K562 (cell line): ENCODE results near the gene TREM2. TPM values are rescaled to one million over a fixed set of nuclear protein-coding genes. Genes with fewer than 3 reads are reported as not detected.

Experiments
- ATAC-seq: fragments of 200-7000 bp; cut with Tn5 transposase; 3 replicates; pipeline ENCODE4 v1.9.1; 2020; ENCODE audit warnings: moderate library complexity
- BruUV-seq: library from RNA; stranded (reverse); fragments of 400-500 nt; replicated peaks from 2 replicates; lab custom pipeline; 2021; lab: Mats Ljungman, UMichigan
- CTCF ChIA-PET: fragments of 300-600 bp; formaldehyde crosslinking; extraction: SDS; loops from one replicate; lab custom pipeline; 2021; ENCODE audit warnings: low intra/inter-chr PET ratio; lab: Yijun Ruan, JAX
- POLR2A ChIA-PET: fragments of 300-600, 350-650 bp; sonication (Branson Sonifier 250); formaldehyde crosslinking; extraction: SDS; loops from one replicate; lab custom pipeline; 2021; ENCODE audit warnings: antibody characterized with exemption, inconsistent platforms; lab: Yijun Ruan, JAX
- DNase-seq, 4 experiments: peaks; one replicate each; pipeline versions ENCODE4 v3.0.0 to v3.0.0-alpha.2; 2011 to 2018; ENCODE audit warnings: low spot score in 3 of 4, mixed read lengths in 3 of 4; ENCODE audit errors: extremely low read depth in 1 of 4
- FAIRE-seq: peaks from 2 replicates; lab custom pipeline; 2011; peaks lifted over from hg19 to GRCh38; lab: Jason Lieb, UNC
- H2AFZ ChIP-seq: 2 replicates; pipeline ENCODE4 v1.6.0; 2011; ENCODE audit warnings: low read depth, low read length, control low read depth, inconsistent platforms
- H3K27ac ChIP-seq: fragments of 200-600 bp; 3 replicates; pipeline ENCODE4 v1.8.0; 2011; ENCODE audit warnings: low read depth, mild to moderate bottlenecking, control low read depth, inconsistent platforms, low read length, moderate library complexity, mixed read lengths; ENCODE audit errors: extremely low read depth
- H3K27me3 ChIP-seq, 2 experiments: fragments of 300-600 bp in 1 of 2; 2 replicates in 1 of 2; 3 replicates in 1 of 2; pipeline versions ENCODE4 v1.6.0 to v1.8.0; 2011; ENCODE audit warnings: inconsistent platforms in 2 of 2, low read length in 2 of 2, mild to moderate bottlenecking in 1 of 2, mixed read lengths in 1 of 2, moderate library complexity in 1 of 2; ENCODE audit not compliant: control insufficient read depth in 2 of 2, insufficient read depth in 2 of 2
- H3K36me3 ChIP-seq: fragments of 300-600 bp; 3 replicates; pipeline ENCODE4 v1.8.0; 2011; ENCODE audit warnings: mild to moderate bottlenecking, low read length, inconsistent platforms; ENCODE audit not compliant: control insufficient read depth, insufficient read depth
- H3K4me1 ChIP-seq, 2 experiments: fragments of 200-600 bp in 1 of 2; replicated peaks in 1 of 2; 2 replicates in 1 of 2; 3 replicates in 1 of 2; pipeline versions ENCODE4 v1.5.1 to v1.8.0; 2011; ENCODE audit warnings: inconsistent platforms in 2 of 2, low read length in 2 of 2, mild to moderate bottlenecking in 1 of 2, mixed read lengths in 1 of 2, moderate library complexity in 1 of 2; ENCODE audit not compliant: control insufficient read depth in 2 of 2, insufficient read depth in 2 of 2
- H3K4me2 ChIP-seq: 2 replicates; pipeline ENCODE4 v1.6.1; 2011; ENCODE audit warnings: low read length, control low read depth, inconsistent platforms, mixed read lengths; ENCODE audit not compliant: insufficient read depth
- H3K4me3 ChIP-seq: fragments of 200-600 bp; sonication (generic), shearing (Covaris generic); 2 replicates; pipeline ENCODE4 v1.5.1; 2016; ENCODE audit warnings: control low read depth, inconsistent platforms
- H3K79me2 ChIP-seq: fragments of 200-600 bp; 3 replicates; pipeline ENCODE4 v1.8.0; 2011; ENCODE audit warnings: low read length, inconsistent platforms; ENCODE audit not compliant: control insufficient read depth, insufficient read depth
- H3K9ac ChIP-seq, 2 experiments: 2 replicates each; pipeline versions ENCODE4 v1.6.0 to v1.6.1; 2011; ENCODE audit warnings: low read depth in 2 of 2, low read length in 2 of 2, control low read depth in 1 of 2, inconsistent platforms in 1 of 2, mild to moderate bottlenecking in 1 of 2, mixed read lengths in 1 of 2; ENCODE audit not compliant: insufficient read depth in 1 of 2
- H3K9me1 ChIP-seq: one replicate; pipeline ENCODE4 v1.6.0; 2011; ENCODE audit warnings: inconsistent platforms, mild to moderate bottlenecking, low read length, moderate library complexity; ENCODE audit not compliant: control insufficient read depth, insufficient read depth
- H3K9me3 ChIP-seq: replicated peaks from 2 replicates; pipeline ENCODE4 v1.5.1; 2011; ENCODE audit warnings: low read depth, low read length, inconsistent platforms; ENCODE audit not compliant: control insufficient read depth, insufficient read depth
- H4K20me1 ChIP-seq: replicated peaks from 2 replicates; pipeline ENCODE4 v1.6.1; 2011; ENCODE audit warnings: low read length, inconsistent platforms, mixed read lengths; ENCODE audit not compliant: control insufficient read depth, insufficient read depth
- DDX20 ChIP-seq: fragments of 450-650 bp; IDR thresholded peaks from 2 replicates; pipeline ENCODE4 v1.6.1; 2016; ENCODE audit warnings: missing genetic modification characterization, low read depth, mild to moderate bottlenecking, missing compliant biosample characterization, moderate library complexity
- EP300 ChIP-seq: IDR thresholded peaks from 2 replicates; pipeline ENCODE4 v1.6.1; 2012; ENCODE audit warnings: low read length, improper control_type of control experiment
- MBD1 ChIP-seq: fragments of 250-450 bp; sonication (Bioruptor Pico); IDR thresholded peaks from 2 replicates; pipeline ENCODE4 v1.8.0; 2022; ENCODE audit warnings: inconsistent platforms
- NEUROD1 ChIP-seq: fragments of 150-350 bp; IDR thresholded peaks from 2 replicates; pipeline ENCODE4 v1.6.1; 2014; ENCODE audit warnings: borderline replicate concordance, low read length, low read depth; ENCODE audit not compliant: partially characterized antibody
- NFRKB ChIP-seq: fragments of 450-650 bp; IDR thresholded peaks from 2 replicates; pipeline ENCODE4 v1.6.1; 2016; ENCODE audit warnings: low read depth
- NR3C1 ChIP-seq: sonication (generic); formaldehyde crosslinking; IDR thresholded peaks from 2 replicates; pipeline ENCODE4 v1.8.1; 2022; ENCODE audit warnings: missing genetic modification reagents
- NRF1 ChIP-seq, 2 experiments: fragments of 450-650 bp; IDR thresholded peaks in 1 of 2; conservative IDR thresholded peaks in 1 of 2; 2 replicates each; pipeline ENCODE4 v1.6.1; 2014; ENCODE audit warnings: mild to moderate bottlenecking in 2 of 2
- RHOXF2B ChIP-seq: fragments of 250-450 bp; sonication (Bioruptor Pico); conservative IDR thresholded peaks from 2 replicates; pipeline ENCODE4 v1.5.1; 2021
- RNF2 ChIP-seq: sonication (generic); IDR thresholded peaks from 2 replicates; pipeline ENCODE4 v1.6.1; 2016
- SMAD3 ChIP-seq: fragments of 450-650 bp; formaldehyde crosslinking; conservative IDR thresholded peaks from 2 replicates; pipeline ENCODE4 v1.4.0; 2020; ENCODE audit warnings: mild to moderate bottlenecking
- ZNF124 ChIP-seq: sonication (generic); formaldehyde crosslinking; IDR thresholded peaks from 2 replicates; pipeline ENCODE4 v1.8.1; 2022; ENCODE audit warnings: missing genetic modification reagents
- ZNF253 ChIP-seq: fragments of 250-450 bp; sonication (Bioruptor Pico); conservative IDR thresholded peaks from 2 replicates; pipeline ENCODE4 v1.6.1; 2021; ENCODE audit warnings: mild to moderate bottlenecking
- ZNF436 ChIP-seq: fragments of 250-450, 450-650 bp; sonication (Bioruptor Pico); formaldehyde crosslinking; IDR thresholded peaks from 2 replicates; pipeline ENCODE4 v1.7.0; 2020; ENCODE audit warnings: mild to moderate bottlenecking
- ZNF696 ChIP-seq: fragments of 250-450 bp; sonication (Bioruptor Pico); conservative IDR thresholded peaks from 2 replicates; pipeline ENCODE4 v1.4.0; 2020; ENCODE audit warnings: mild to moderate bottlenecking, moderate library complexity
- WGBS: fragments of 100-300 bp; shearing (Covaris generic); methylation state at CpG from one replicate; pipeline ENCODE4 v1.1.6; 2016; ENCODE audit warnings: low coverage, mixed read lengths; ENCODE audit not compliant: insufficient coverage; ENCODE audit errors: missing lambda C conversion rate; 5-methylcytosine and 5-hydroxymethylcytosine counted together
- in situ Hi-C: fragments of 300-500 bp; cut with MboI; formaldehyde crosslinking; loops from 4 replicates; pipeline ENCODE4 v1.15.0; 2018; ENCODE audit warnings: inconsistent platforms, mixed read lengths
- intact Hi-C: fragments of 100-400 bp; cut with micrococcal nuclease; formaldehyde crosslinking; loops from 2 replicates; pipeline ENCODE4 v1.14.2; 2022
- polyA plus RNA-seq, 8 experiments: library from polyadenylated mRNA; depleted of rRNA in 4 of 8; stranded (reverse) in 5 of 8; unstranded in 3 of 8; fragments of >200 nt; fragmentation: Nextera tagmentation in 2 of 8; fragmentation: Illumina TruSeq in 1 of 8; extraction: Ambion mirVana in 2 of 8; extraction: Trizol in 1 of 8; gene quantifications; 2 replicates each; pipeline versions ENCODE4 v1.2.1 to v1.2.3, GENCODE V29; 2011 to 2014; ENCODE audit warnings: inconsistent platforms in 1 of 8, missing spikeins in 1 of 8
- total RNA-seq, 7 experiments: library from RNA; depleted of rRNA in 6 of 7; stranded (reverse); fragments of >200 nt in 6 of 7; fragmentation: Illumina TruSeq in 2 of 7; extraction: Trizol in 2 of 7; gene quantifications; 2 replicates each; pipeline versions ENCODE4 v1.2.1 to v1.2.3, GENCODE V29; 2011 to 2021; ENCODE audit warnings: low replicate concordance in 1 of 7

The TREM2 gene
- total and polyA plus RNA-seq, 9 of the 15 experiments (the other 6 are each of a cell fraction or from before 2014, with no cell fraction given), result not detected

- POLR2A ChIA-PET, result interaction anchor here (0.6 to 1.3 kb wide), 3 partner anchors 11 to 73 kb away, joined by 4 to 5 read pairs (median 5); no protein-coding TSS in a partner anchor
- ATAC-seq (no peak), DNase-seq (no peak), FAIRE-seq (no peak)
- CTCF ChIA-PET, result no interaction called here
- H3K79me2 ChIP-seq, result no peaks in the 10 kb centered on the region
- no peaks in the 10 kb centered on the region for H3K9me3 ChIP-seq
- WGBS, result 70% methylated on average over 12 of the region's 12 CpGs
- no peaks in the 10 kb centered on the region for H3K36me3 ChIP-seq
- no peak overlapping the region for H3K4me2 ChIP-seq
- H3K4me3 ChIP-seq, result no peak overlapping the region
- H3K4me1 ChIP-seq, result no peaks in the 10 kb centered on the region; a peak in 1 of 5 replicates
- intact Hi-C loops (no loop called here), in situ Hi-C loops (no loop called here)
- H3K27ac ChIP-seq, result no peak overlapping the region
- H3K9ac ChIP-seq, result no peak overlapping the region
- no TSS peak for BruUV-seq
- peaks cover 4 to 14% of the 10 kb centered on the region in 2 experiments; a peak in 3 of 5 replicates for H3K27me3 ChIP-seq
- no peaks in the 10 kb centered on the region for H3K9me1 ChIP-seq
- H4K20me1 ChIP-seq, result no peaks in the 10 kb centered on the region; the same call in 1 of the 2 replicates
- no peak overlapping the region for H2AFZ ChIP-seq
- no peak for TF ChIP-seq NFRKB
- 0 out of 2 replicates have a peak, but pooled peaks have one; percentile 18 for TF ChIP-seq MBD1 (CRISPR knock-in tag)
- no peak for TF ChIP-seq NEUROD1
- TF ChIP-seq NR3C1 (CRISPR knock-in tag), result no peak
- TF ChIP-seq ZNF124 (CRISPR knock-in tag), result no peak
- TF ChIP-seq EP300, result no peak
- no peak for TF ChIP-seq SMAD3 (CRISPR knock-in tag)
- peak in 1 of 2 experiments; percentile 51; a peak in 2 of 4 replicates for TF ChIP-seq NRF1 (conservative IDR thresholded peaks at IDR 0.05 in 1 of 2, IDR thresholded peaks at IDR 0.05 in 1 of 2)
- no peak for TF ChIP-seq RNF2
- no peak for TF ChIP-seq ZNF696 (CRISPR knock-in tag)
- TF ChIP-seq RHOXF2B (CRISPR knock-in tag), result no peak
- no peak for TF ChIP-seq ZNF253 (CRISPR knock-in tag)
- TF ChIP-seq DDX20 (tag), result no peak
- no peak for TF ChIP-seq ZNF436 (CRISPR knock-in tag)
Observed at GRCh38 chr6:41176189-41176588, 13.3 kb upstream of the TREM2 start.
